ENCODE measurements around the gene OR13H1.

- peak; percentile 60; the same call in 1 of the 2 replicates for TF ChIP-seq PBX3 (IDR thresholded peaks at IDR 0.05)
- no peak for TF ChIP-seq CTCF (IDR thresholded peaks at IDR 0.05)
- no peak for TF ChIP-seq RFX5 (IDR thresholded peaks at IDR 0.05; ENCODE audit: low read length)
- no peak for TF ChIP-seq MEF2A (IDR thresholded peaks at IDR 0.05; ENCODE audit: borderline replicate concordance, low read depth)
Observed at GRCh38 chrX:131571348-131571747, 27.5 kb downstream of the OR13H1 start.

Data from SK-N-SH (cell line).